Naive thymus-derived CD8-positive, alpha-beta T cell (primary cell): ENCODE measurements around the gene SEC14L1. TPM values are rescaled to one million over a fixed set of nuclear protein-coding genes. Genes with fewer than 3 reads are reported as not detected.
"Not testable (repeated sequence)": the region's sequence is repeated elsewhere in the genome, so short reads cannot be mapped to it uniquely, and the experiment has no call there.

Experiments used
- ATAC-seq, 2 donors: fragments of 150-1000 bp; cut with Tn5 transposase in 1 of 2; sonication (Bioruptor Pico), chemical (Tn5 transposase) in 1 of 2; 1 replicate in 1 of 2; 2 replicates in 1 of 2; pipeline ENCODE4 v1.10.0; 2021; ENCODE audit warnings: mild to moderate bottlenecking in 2 of 2, moderate library complexity in 2 of 2
- POLR2A ChIA-PET: fragments of 350-600 bp; sonication (Branson Sonifier 250); formaldehyde crosslinking; loops from one replicate; lab custom pipeline; 2021; ENCODE audit warnings: antibody characterized with exemption; lab: Charles Lee
- DNase-seq, 10 donors: peaks; one replicate each; pipeline versions ENCODE4 v3.0.0 to v3.0.0-alpha.2; 2020 to 2022
- H3K27ac Mint-ChIP-seq, 10 donors: one replicate each; pipeline ENCODE4 v1.8.0; 2020 to 2022; ENCODE audit warnings: mild to moderate bottlenecking in 10 of 10, mixed read lengths in 10 of 10, moderate library complexity in 4 of 10, inconsistent platforms in 1 of 10
- H3K27me3 Mint-ChIP-seq, 5 donors: one replicate each; pipeline ENCODE4 v1.8.0; 2021 to 2022; ENCODE audit warnings: mixed read lengths in 5 of 5
- H3K36me3 Mint-ChIP-seq, 3 donors: one replicate each; pipeline ENCODE4 v1.8.0; 2020 to 2022; ENCODE audit warnings: mixed read lengths in 3 of 3, mild to moderate bottlenecking in 2 of 3, inconsistent platforms in 1 of 3
- H3K4me1 Mint-ChIP-seq, 4 donors: one replicate each; pipeline ENCODE4 v1.8.0; 2021 to 2022; ENCODE audit warnings: mixed read lengths in 4 of 4
- H3K4me3 Mint-ChIP-seq, 10 donors: one replicate each; pipeline ENCODE4 v1.8.0; 2020 to 2022; ENCODE audit warnings: mild to moderate bottlenecking in 10 of 10, mixed read lengths in 10 of 10, moderate library complexity in 6 of 10, inconsistent platforms in 1 of 10
- H3K9me3 Mint-ChIP-seq, 9 donors: one replicate each; pipeline ENCODE4 v1.8.0; 2020 to 2022; ENCODE audit warnings: mixed read lengths in 9 of 9, mild to moderate bottlenecking in 3 of 9, inconsistent platforms in 1 of 9, moderate library complexity in 1 of 9
- polyA plus RNA-seq, 3 donors: library from polyadenylated mRNA; unstranded; fragments of 300-500 nt; fragmentation: Illumina TruSeq; gene quantifications; one replicate each; pipeline ENCODE4 v1.2.3, GENCODE V29; 2021
- total RNA-seq, 8 experiments: library from RNA in 2 of 8; stranded (reverse) in 2 of 8; gene quantifications; one replicate each; pipeline ENCODE4 v1.2.3 and lab custom pipeline; 2021 to 2026

The SEC14L1 gene
- total and polyA plus RNA-seq, 5 experiments from 2014 or later, result 7.7 to 32.9 (median 9.5) TPM

DNA sequence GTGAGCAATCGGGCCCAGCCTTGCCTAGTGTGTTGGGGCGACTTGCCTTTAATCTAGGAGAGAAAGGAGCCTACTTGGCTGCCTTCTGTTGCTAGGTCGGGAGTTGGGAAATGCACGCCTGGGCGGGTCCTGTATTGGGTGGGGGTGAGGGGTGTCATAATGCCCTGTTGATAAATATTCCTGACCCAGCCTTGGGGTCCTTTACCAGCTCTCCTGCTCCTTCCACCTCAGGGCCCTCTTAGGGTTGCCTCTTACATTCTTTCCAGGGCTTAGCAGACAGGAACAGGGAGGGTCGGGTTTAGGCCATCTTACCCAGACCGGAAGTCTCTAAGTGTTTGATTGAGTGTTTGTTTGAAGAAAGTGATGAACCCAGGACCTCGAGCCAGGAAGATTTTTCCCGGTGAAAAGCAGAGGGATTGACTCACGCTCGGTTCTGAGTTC, 112.9 kb downstream of the SEC14L1 start:
- no peak overlapping the region for H3K4me3 Mint-ChIP-seq
- peaks cover 0 to 6% (median under 1%) of the 10 kb centered on the region in 4 donors for H3K4me1 Mint-ChIP-seq
- H3K27me3 Mint-ChIP-seq, result peaks cover 3 to 15% (median 12%) of the 10 kb centered on the region in 5 donors
- no peaks in the 10 kb centered on the region for H3K9me3 Mint-ChIP-seq
- POLR2A ChIA-PET, result no interaction called here
- peak overlapping the region in 1 of 10 donors; percentile 5 for H3K27ac Mint-ChIP-seq
- H3K36me3 Mint-ChIP-seq, result no peaks in the 10 kb centered on the region
- ATAC-seq, result no peak
- no peak for DNase-seq

DNA sequence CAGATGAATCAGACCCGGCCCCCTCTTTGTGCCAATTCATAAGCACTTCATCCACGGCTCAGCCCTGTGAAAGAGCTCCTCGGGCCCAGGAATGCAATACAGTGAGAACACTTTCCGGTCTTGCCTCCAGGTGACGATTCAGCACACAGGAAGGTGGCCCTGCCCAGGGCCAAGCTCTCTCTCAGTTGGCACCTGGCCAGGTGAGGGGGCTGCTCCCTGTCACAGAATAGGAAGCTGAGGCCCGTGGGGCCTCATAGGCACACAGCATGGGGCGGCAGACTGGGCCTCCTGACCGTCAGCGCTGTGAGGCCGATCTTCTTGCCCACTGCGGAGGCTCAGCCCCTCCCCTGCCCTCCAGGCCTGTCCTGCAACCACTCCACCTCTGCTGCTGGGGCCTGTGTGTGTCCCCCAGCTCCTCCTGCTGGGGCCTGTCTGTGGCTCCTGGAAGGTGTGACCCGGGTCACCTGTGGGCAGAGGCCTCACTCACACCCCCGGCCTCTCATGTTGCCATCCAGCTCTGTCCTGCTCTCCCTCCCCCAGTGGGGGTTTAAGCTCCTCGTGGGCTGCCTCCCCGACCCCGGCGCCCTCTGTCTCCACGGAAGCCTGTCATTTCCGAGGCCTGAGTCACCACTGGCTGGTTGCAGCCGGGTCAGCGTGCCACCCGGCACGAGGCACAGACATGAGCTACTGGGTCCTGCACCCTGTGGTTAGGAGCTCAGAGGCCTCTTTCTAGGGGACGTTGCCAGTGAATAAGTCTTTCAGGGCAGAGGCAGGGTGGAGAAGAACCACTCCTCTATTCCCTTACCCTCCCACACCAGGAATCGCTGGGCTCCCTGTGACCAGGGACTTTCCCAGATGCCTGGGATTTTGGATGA, 114.4 kb downstream of the SEC14L1 start:
- peaks cover 0 to 6% (median 0%) of the 10 kb centered on the region in 4 donors for H3K4me1 Mint-ChIP-seq
- H3K27me3 Mint-ChIP-seq, result peaks cover 0 to 8% (median 0%) of the 10 kb centered on the region in 5 donors
- no peaks in the 10 kb centered on the region for H3K36me3 Mint-ChIP-seq
- peak overlapping the region in 1 of 10 donors; percentile 64 for H3K27ac Mint-ChIP-seq
- DNase-seq, result no peak
- ATAC-seq, result no peak
- no peaks in the 10 kb centered on the region for H3K9me3 Mint-ChIP-seq
- H3K4me3 Mint-ChIP-seq, result no peak overlapping the region
- POLR2A ChIA-PET, result interaction anchor here (0.7 kb wide), 1 partner anchor 10 kb away, joined by 3 read pairs; no protein-coding TSS in a partner anchor

DNA sequence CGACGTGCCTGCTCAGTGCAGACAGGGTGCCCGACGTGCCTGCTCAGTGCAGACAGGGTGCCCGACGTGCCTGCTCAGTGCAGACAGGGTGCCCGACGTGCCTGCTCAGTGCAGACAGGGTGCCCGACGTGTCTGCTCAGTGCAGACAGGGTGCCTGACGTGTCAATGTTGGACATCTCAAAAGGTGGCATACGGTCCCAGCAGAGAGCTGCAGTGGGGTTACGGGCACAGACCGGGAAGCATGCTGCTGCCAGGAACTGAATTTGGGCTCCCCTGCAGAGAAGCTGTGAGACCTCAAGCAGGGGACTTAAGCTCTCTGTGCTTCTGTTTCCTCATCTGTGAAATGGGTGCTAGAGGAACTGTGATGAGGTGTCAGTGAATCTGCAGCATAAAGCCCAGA, 115.2 kb downstream of the SEC14L1 start:
- H3K4me1 Mint-ChIP-seq, H3K36me3 Mint-ChIP-seq, POLR2A ChIA-PET, DNase-seq, H3K9me3 Mint-ChIP-seq, ATAC-seq, H3K27ac Mint-ChIP-seq, H3K27me3 Mint-ChIP-seq, H3K4me3 Mint-ChIP-seq: not testable (repeated sequence)

DNA sequence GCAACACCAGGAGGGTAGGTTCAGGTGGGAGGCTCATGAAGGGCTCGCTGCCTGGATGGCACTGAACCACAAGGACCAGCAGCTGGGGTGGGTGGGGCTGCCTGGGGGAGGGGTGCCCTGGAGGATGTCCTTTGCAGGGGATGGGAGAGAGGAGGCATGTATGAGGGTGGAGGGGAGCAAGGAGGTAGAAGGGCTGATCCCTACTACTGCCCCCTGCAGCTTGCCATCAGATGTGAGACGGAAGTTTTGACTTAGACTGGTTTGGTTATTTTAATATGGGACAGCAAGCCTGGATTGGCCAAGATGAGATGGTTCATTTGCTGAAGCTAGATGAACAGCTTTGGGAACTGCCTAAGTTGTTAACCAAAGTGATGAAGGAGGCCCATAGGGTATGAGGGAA, 115.9 kb downstream of the SEC14L1 start:
- peaks cover 0 to 6% (median 0%) of the 10 kb centered on the region in 4 donors for H3K4me1 Mint-ChIP-seq
- H3K4me3 Mint-ChIP-seq, result no peak overlapping the region
- DNase-seq, result no peak
- no peak for ATAC-seq
- no peaks in the 10 kb centered on the region for H3K9me3 Mint-ChIP-seq
- H3K27me3 Mint-ChIP-seq, result peaks cover 0 to 8% (median 0%) of the 10 kb centered on the region in 5 donors
- H3K27ac Mint-ChIP-seq, result peak overlapping the region in 1 of 10 donors; percentile 67
- no peaks in the 10 kb centered on the region for H3K36me3 Mint-ChIP-seq
- POLR2A ChIA-PET, result no interaction called here

GRCh38 chr17:77257169-77257568, 116.4 kb downstream of the SEC14L1 start:
- Mint-ChIP-seq H3K27me3 (peaks cover 0 to 8% (median 0%) of the 10 kb centered on the region in 5 donors), H3K36me3 (no peaks in the 10 kb centered on the region), H3K27ac (peak overlapping the region in 1 of 10 donors; percentile 73), H3K9me3 (no peaks in the 10 kb centered on the region), H3K4me1 (peaks cover 0 to 6% (median 0%) of the 10 kb centered on the region in 4 donors), H3K4me3 (peak overlapping the region in 1 of 10 donors; percentile 47)
- POLR2A ChIA-PET, result no interaction called here
- ATAC-seq, result no peak
- DNase-seq, result no peak

- peak overlapping the region in 2 of 10 donors; percentile 37 to 73 for H3K27ac Mint-ChIP-seq
- ATAC-seq (no peak), DNase-seq (no peak)
- peaks cover 0 to 8% (median 0%) of the 10 kb centered on the region in 5 donors for H3K27me3 Mint-ChIP-seq
- H3K36me3 Mint-ChIP-seq, result no peaks in the 10 kb centered on the region
- H3K9me3 Mint-ChIP-seq, result no peaks in the 10 kb centered on the region
- no peak overlapping the region for H3K4me3 Mint-ChIP-seq
- POLR2A ChIA-PET, result no interaction called here
- peaks cover 0 to 6% (median 0%) of the 10 kb centered on the region in 4 donors for H3K4me1 Mint-ChIP-seq
These were observed 117.1 kb downstream of the SEC14L1 start for GRCh38 chr17:77257596-77258458.

DNA sequence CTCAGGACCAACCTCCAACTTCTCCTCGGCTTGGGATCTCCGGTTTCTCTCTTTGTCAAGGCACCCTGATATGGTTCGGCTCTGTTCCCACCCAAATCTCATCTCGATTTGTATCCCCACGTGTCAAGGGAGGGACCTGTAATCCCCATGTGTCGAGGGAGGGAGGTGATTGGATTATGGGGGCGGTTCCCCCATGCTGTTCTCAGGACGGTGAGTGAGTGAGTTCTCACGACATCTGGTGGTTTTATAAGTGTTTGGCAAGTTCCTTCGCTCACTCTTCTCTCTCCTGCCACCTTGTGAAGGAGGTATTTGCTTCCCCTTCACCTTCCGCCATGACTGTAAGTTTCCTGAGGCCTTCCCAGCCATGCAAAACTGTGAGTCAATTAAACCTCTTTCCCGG, 117.9 kb downstream of the SEC14L1 start:
- ATAC-seq (no peak), DNase-seq (no peak)
- POLR2A ChIA-PET, result no interaction called here
- H3K27ac Mint-ChIP-seq, result no peak overlapping the region
- no peak overlapping the region for H3K4me3 Mint-ChIP-seq
- no peaks in the 10 kb centered on the region for H3K9me3 Mint-ChIP-seq
- peaks cover 0 to 8% (median 0%) of the 10 kb centered on the region in 5 donors for H3K27me3 Mint-ChIP-seq
- no peaks in the 10 kb centered on the region for H3K36me3 Mint-ChIP-seq
- peaks cover 0 to 6% (median 0%) of the 10 kb centered on the region in 4 donors for H3K4me1 Mint-ChIP-seq

DNA sequence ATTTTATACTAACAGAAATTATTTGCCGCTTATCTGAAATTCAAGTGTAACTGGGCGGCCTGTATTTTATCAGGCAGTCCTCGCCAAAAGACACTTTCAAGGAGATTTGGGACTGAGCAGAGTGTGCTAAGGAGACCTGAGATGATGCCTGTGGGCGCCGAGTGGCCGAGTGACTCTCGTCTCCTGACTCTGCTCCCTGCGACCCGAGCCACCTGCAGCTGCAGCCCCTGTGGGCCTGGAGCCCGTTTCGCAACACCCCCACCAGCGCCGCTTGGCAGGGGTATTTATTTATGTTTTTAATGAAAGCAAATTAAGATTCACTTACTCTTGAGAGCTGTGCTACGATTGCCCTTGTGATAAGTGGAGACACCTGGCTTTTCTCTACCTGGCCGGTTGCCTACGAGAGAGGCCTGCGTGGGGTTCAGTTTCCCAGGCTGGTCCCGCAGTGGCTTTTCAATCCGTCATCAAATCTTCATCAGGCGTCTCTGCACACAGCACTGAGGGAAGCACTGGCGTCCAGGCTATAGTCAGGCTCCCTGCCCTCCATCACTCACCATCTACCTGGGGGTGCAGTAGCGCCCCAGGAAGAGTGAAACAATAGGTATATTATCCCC, 124.0 kb downstream of the SEC14L1 start:
- ATAC-seq (no peak), DNase-seq (no peak)
- no peak overlapping the region for H3K4me3 Mint-ChIP-seq
- H3K9me3 Mint-ChIP-seq, result no peaks in the 10 kb centered on the region
- peaks cover 0 to 2% (median under 1%) of the 10 kb centered on the region in 4 donors for H3K4me1 Mint-ChIP-seq
- H3K27me3 Mint-ChIP-seq, result no peaks in the 10 kb centered on the region
- no peaks in the 10 kb centered on the region for H3K36me3 Mint-ChIP-seq
- POLR2A ChIA-PET, result no interaction called here
- H3K27ac Mint-ChIP-seq, result peak overlapping the region in 1 of 10 donors; percentile 61

GRCh38 chr17:77266213-77266612, 125.4 kb downstream of the SEC14L1 start:
- peaks cover 0 to 2% (median under 1%) of the 10 kb centered on the region in 4 donors for H3K4me1 Mint-ChIP-seq
- peaks cover 0 to 7% (median 0%) of the 10 kb centered on the region in 5 donors for H3K27me3 Mint-ChIP-seq
- no peaks in the 10 kb centered on the region for H3K36me3 Mint-ChIP-seq
- DNase-seq, result no peak
- ATAC-seq, result no peak
- no peak overlapping the region for H3K4me3 Mint-ChIP-seq
- POLR2A ChIA-PET, result interaction anchor here (0.6 kb wide), 1 partner anchor 161 kb away, joined by 6 read pairs; no protein-coding TSS in a partner anchor
- H3K9me3 Mint-ChIP-seq, result no peaks in the 10 kb centered on the region
- H3K27ac Mint-ChIP-seq, result no peak overlapping the region
